GM21619 (cell line): ENCODE measurements around the gene PDE6D.

Source experiments
- ATAC-seq: cut with Tn5 transposase; IDR thresholded peaks from one replicate; pipeline ENCODE4 v1.9.1; 2021; ENCODE audit not compliant: unreplicated experiment

PDE6D gene

DNA sequence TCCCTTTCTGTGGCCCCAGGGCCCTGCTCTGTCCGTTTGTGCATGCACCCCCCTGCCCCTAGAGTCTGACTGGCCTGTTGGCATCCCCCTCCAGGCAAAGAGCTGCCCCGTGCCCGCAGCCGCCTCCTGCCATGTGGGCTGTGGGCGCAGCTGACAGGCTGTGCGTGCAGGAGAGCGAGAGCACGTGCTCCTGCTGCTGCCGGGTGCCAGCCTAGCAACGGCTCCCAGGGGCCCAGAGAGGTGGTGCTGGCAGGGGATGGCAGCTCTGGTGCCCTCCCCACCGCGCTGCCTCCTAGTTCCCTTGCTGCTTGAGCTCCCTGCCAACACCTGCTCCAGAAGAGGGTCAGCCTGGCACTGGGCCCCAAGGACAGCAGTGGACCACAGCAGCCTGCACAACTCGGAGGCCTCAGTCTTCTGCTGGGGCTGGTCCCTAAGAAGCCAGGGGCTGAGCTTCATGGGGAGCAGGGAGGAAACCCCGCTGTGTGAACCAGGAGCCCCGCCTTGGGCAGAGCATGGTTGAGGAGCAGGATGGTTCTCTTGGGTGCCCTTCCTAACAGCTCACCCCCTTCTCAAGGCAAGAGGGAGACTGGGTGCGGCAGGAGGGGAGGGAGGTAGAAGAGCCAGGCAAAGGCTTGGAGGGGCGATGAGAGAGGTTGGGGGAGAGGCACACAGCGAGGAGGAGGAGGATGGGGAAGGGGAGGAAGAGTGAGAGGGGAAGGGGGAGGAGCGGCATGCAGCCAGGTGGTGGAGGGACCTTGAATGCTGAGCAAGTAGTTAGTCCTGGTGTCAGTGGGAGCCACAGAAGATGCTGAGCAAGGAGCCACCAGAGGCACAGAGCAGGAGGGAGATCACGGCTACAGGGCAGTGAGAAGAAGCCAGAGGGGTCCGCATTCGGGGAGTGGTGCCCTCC is 96.5 kb downstream of the PDE6D start:
- no peak for ATAC-seq

DNA sequence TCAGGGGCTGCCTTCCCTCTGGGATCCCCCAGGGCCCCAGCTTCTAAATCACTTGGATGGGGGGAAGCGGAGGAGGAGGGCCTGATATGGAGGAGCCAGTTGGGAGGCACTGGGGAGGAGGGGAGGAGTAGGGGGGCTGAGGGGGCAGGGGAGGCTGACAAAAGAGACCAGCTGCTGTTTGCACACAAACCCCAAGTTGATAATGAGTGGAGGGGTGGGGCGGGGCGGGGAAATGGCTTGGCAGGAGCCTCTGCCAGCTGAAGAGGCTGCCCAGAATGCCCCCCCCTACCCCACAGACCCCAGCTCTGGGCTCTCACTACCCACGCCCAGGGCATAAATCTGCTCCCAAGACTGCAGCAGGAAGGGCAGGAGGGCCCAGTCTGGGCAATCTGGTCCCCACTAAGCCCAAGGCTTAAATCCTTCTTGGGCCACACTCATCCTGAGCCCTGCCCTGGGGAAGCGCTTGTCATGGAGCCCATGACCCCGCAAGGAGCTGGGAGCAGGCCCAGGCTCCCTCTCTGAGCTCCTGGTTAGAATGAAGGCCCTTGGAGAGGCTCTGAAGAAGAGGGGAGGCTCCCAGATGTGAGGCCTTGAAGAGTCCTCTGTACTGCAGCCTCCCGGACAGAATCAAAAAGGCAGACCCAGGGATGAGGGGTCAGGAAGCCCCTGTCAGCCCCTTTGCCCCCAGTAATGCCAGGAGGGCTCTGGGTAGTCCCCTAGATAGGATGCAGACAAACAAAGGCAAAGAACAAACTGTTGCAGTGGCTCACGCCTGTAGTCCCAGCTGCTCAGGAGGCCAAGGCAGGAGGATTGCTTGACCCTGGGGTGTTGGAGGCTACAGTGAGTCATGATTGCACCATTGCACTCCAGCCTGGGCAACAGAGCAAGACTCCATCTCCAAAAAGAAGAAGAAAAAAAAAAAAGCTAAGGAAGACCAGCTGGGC is 97.5 kb downstream of the PDE6D start:
- no peak for ATAC-seq

DNA sequence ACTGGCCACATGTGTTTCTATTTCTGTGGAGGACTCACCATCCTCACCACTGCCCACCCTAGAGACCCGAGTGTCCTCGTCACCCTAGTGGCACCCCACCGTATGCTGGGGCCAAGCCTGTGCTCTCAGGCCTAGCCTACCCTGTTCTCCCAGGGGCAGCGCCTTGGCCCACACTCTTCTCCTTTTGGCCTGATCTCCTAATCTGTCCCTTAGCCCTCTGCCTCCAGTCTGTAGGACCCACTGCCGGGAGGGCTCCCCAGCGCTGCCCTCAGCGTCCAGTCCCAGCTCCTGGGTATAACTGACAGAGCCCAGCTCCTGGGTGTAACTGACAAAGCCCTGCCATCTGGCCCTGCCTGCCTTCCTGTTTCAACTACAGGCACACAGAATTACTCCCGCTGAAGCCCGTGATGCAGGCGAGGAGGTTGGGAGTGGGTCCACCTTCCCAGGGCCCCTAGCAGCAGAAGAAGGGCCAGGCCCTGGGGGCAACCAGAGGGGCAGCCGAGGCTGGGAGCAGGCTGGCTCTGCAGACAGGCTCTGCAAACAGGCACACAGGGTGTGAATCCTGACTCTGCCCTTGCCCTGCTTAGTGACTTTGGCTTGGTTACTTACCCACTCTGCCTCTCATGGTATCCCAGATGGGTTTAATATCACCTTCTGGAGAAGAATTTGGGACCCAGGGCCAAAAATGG is 98.3 kb downstream of the PDE6D start:
- no peak for ATAC-seq
